Neural cell (in vitro differentiated cells): ENCODE results near the gene PACC1. TPM values are rescaled to one million over a fixed set of nuclear protein-coding genes. Genes with fewer than 3 reads are reported as not detected.

Experiments used
- H2AFZ ChIP-seq: fragments of 200-600, 300-800 bp; sonication (generic), shearing (Covaris generic); 2 replicates; pipeline ENCODE4 v1.6.0; 2014; ENCODE audit warnings: low read depth, mild to moderate bottlenecking, antibody characterized with exemption, low read length, moderate library complexity
- H3F3A ChIP-seq: fragments of 200-600 bp; shearing (Covaris generic); 2 replicates; pipeline ENCODE4 v1.6.1; 2016; ENCODE audit warnings: mild to moderate bottlenecking, moderate library complexity, mixed read lengths, antibody characterized with exemption, low read length; ENCODE audit not compliant: insufficient read depth, poor library complexity, severe bottlenecking
- H3K27ac ChIP-seq: fragments of 200-600, 300-800 bp; sonication (generic), shearing (Covaris generic); 2 replicates; pipeline ENCODE4 v1.5.1; 2014; ENCODE audit warnings: mild to moderate bottlenecking, low read length, moderate library complexity
- H3K27me3 ChIP-seq: fragments of 300-800, 200-600 bp; sonication (generic), shearing (Covaris generic); 2 replicates; pipeline ENCODE4 v1.6.0; 2014; ENCODE audit warnings: mild to moderate bottlenecking, low read depth, low read length, moderate library complexity; ENCODE audit not compliant: insufficient read depth
- H3K36me3 ChIP-seq: fragments of 300-800, 200-600 bp; sonication (generic), shearing (Covaris generic); 2 replicates; pipeline ENCODE4 v1.5.1; 2014; ENCODE audit warnings: mild to moderate bottlenecking, antibody characterized with exemption, low read length, moderate library complexity; ENCODE audit not compliant: insufficient read depth
- H3K4me2 ChIP-seq: fragments of 300-800, 200-600 bp; sonication (generic), shearing (Covaris generic); 2 replicates; pipeline ENCODE4 v1.6.0; 2014; ENCODE audit warnings: mild to moderate bottlenecking, low read length
- H3K4me3 ChIP-seq: fragments of 300-800, 200-600 bp; sonication (generic), shearing (Covaris generic); 2 replicates; pipeline ENCODE4 v1.5.1; 2014; ENCODE audit warnings: mild to moderate bottlenecking, low read length, moderate library complexity
- H3K79me2 ChIP-seq: fragments of 200-600 bp; shearing (Covaris generic); replicated peaks from 2 replicates; pipeline ENCODE4 v1.6.0; 2014; ENCODE audit warnings: mild to moderate bottlenecking, low read length, moderate library complexity; ENCODE audit not compliant: insufficient read depth
- H3K9ac ChIP-seq: fragments of 300-800, 200-600 bp; sonication (generic), shearing (Covaris generic); 2 replicates; pipeline ENCODE4 v1.6.1; 2016; ENCODE audit warnings: mild to moderate bottlenecking, low read length, mixed read lengths
- H3K9me2 ChIP-seq: fragments of 200-600 bp; shearing (Covaris generic); 2 replicates; pipeline ENCODE4 v1.6.1; 2016; ENCODE audit warnings: mild to moderate bottlenecking, low read length, mixed read lengths; ENCODE audit not compliant: insufficient read depth
- H3K9me3 ChIP-seq: fragments of 200-600, 300-800 bp; sonication (generic), shearing (Covaris generic); 2 replicates; pipeline ENCODE4 v1.6.1; 2016; ENCODE audit warnings: mild to moderate bottlenecking, mixed run types, low read length, moderate library complexity, mixed read lengths
- H4K20me1 ChIP-seq: fragments of 200-600 bp; shearing (Covaris generic); 2 replicates; pipeline ENCODE4 v1.6.1; 2016; ENCODE audit warnings: mild to moderate bottlenecking, mixed run types; ENCODE audit not compliant: insufficient read depth
- EP300 ChIP-seq: fragments of 450-650 bp; conservative IDR thresholded peaks from 2 replicates; pipeline ENCODE4 v1.6.1; 2014; ENCODE audit warnings: antibody characterized with exemption, mild to moderate bottlenecking, moderate library complexity; ENCODE audit not compliant: poor library complexity, severe bottlenecking
- EZH2 ChIP-seq: fragments of 200-600, 300-800 bp; shearing (Covaris generic), sonication (generic); IDR thresholded peaks from 2 replicates; pipeline ENCODE4 v1.6.1; 2014; ENCODE audit warnings: antibody characterized with exemption, low read length, borderline replicate concordance, mild to moderate bottlenecking; ENCODE audit not compliant: insufficient read depth, poor library complexity, severe bottlenecking
- MXI1 ChIP-seq: fragments of 450-650 bp; conservative IDR thresholded peaks from 2 replicates; pipeline ENCODE4 v1.6.1; 2014; ENCODE audit warnings: antibody characterized with exemption, mild to moderate bottlenecking; ENCODE audit not compliant: poor library complexity, severe bottlenecking
- POLR2AphosphoS5 ChIP-seq: IDR thresholded peaks from 2 replicates; pipeline ENCODE4 v1.6.1; 2012
- RAD21 ChIP-seq: fragments of 450-650 bp; conservative IDR thresholded peaks from 2 replicates; pipeline ENCODE4 v1.6.1; 2014; ENCODE audit warnings: antibody characterized with exemption, mild to moderate bottlenecking, moderate library complexity
- REST ChIP-seq: IDR thresholded peaks from 2 replicates; pipeline ENCODE4 v1.6.1; 2012; ENCODE audit warnings: borderline replicate concordance
- SMC3 ChIP-seq: fragments of 450-650 bp; conservative IDR thresholded peaks from 2 replicates; pipeline ENCODE4 v1.6.1; 2014; ENCODE audit warnings: antibody characterized with exemption, mild to moderate bottlenecking, moderate library complexity; ENCODE audit not compliant: poor library complexity
- TAF1 ChIP-seq: IDR thresholded peaks from 2 replicates; pipeline ENCODE4 v1.6.1; 2012; ENCODE audit warnings: low read depth
- polyA plus RNA-seq: library from polyadenylated mRNA; depleted of rRNA; stranded (reverse); fragments of >200 nt; gene quantifications from 2 replicates; pipeline ENCODE4 v1.2.3, GENCODE V29; 2014
- TF ChIP-seq, protein P1 (sequence below): fragments of 450-650 bp; IDR thresholded peaks from 2 replicates; pipeline ENCODE4 v1.5.1; 2014; ENCODE audit warnings: antibody characterized with exemption, mild to moderate bottlenecking, moderate library complexity; ENCODE audit not compliant: poor library complexity, severe bottlenecking

PACC1 gene
- polyA plus RNA-seq, 1 donor from 2014 or later = 33.3 TPM

- no peaks in the 10 kb centered on the region for H4K20me1 ChIP-seq
- TF ChIP-seq REST (no peak), SMC3 (no peak), EZH2 (no peak), TAF1 (no peak), POLR2AphosphoS5 (no peak), RAD21 (no peak), MXI1 (no peak), EP300 (no peak)
- TF ChIP-seq, protein P1, sequence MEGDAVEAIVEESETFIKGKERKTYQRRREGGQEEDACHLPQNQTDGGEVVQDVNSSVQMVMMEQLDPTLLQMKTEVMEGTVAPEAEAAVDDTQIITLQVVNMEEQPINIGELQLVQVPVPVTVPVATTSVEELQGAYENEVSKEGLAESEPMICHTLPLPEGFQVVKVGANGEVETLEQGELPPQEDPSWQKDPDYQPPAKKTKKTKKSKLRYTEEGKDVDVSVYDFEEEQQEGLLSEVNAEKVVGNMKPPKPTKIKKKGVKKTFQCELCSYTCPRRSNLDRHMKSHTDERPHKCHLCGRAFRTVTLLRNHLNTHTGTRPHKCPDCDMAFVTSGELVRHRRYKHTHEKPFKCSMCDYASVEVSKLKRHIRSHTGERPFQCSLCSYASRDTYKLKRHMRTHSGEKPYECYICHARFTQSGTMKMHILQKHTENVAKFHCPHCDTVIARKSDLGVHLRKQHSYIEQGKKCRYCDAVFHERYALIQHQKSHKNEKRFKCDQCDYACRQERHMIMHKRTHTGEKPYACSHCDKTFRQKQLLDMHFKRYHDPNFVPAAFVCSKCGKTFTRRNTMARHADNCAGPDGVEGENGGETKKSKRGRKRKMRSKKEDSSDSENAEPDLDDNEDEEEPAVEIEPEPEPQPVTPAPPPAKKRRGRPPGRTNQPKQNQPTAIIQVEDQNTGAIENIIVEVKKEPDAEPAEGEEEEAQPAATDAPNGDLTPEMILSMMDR = no peak
- H3K4me2 ChIP-seq = no peak overlapping the region
- no peak overlapping the region for H3K4me3 ChIP-seq
- H3K27me3 ChIP-seq = no peaks in the 10 kb centered on the region
- H3K9me3 ChIP-seq = no peaks in the 10 kb centered on the region
- H3K79me2 ChIP-seq = no peaks in the 10 kb centered on the region
- H2AFZ ChIP-seq = no peak overlapping the region
- no peaks in the 10 kb centered on the region for H3K9me2 ChIP-seq
- no peak overlapping the region for H3K27ac ChIP-seq
- no peaks in the 10 kb centered on the region for H3K36me3 ChIP-seq
- no peaks in the 10 kb centered on the region for H3F3A ChIP-seq
- H3K9ac ChIP-seq = no peak overlapping the region
Observed at GRCh38 chr1:212346601-212347000, 68.1 kb downstream of the PACC1 start.

DNA sequence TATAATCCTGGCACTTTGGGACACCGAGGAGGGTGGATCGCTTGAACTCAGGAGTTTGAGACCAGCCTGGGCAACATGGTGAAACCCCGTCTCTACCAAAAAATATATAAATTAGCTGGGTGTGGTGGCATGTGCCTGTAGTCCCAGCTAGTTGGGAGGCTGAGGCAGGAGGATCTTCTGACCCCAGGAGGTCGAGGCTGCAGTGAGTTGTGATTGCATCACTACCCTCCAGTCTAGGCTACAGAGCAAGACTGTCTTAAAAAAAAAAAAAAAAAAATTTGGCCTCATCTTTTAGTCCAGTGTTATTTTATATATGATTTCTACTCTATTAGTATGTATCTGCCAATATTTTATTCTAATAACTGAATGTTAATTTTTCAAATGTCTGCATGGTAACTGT, 69.8 kb downstream of the PACC1 start:
- no peaks in the 10 kb centered on the region for H3K79me2 ChIP-seq
- no peak overlapping the region for H3K4me3 ChIP-seq
- H2AFZ ChIP-seq = no peak overlapping the region
- TF ChIP-seq MXI1 (no peak), RAD21 (no peak), EZH2 (no peak), REST (no peak), POLR2AphosphoS5 (no peak), SMC3 (no peak), TAF1 (no peak), EP300 (no peak)
- TF ChIP-seq, protein P1 = no peak
- H3K27ac ChIP-seq = no peak overlapping the region
- H4K20me1 ChIP-seq = no peaks in the 10 kb centered on the region
- no peak overlapping the region for H3K4me2 ChIP-seq
- no peak overlapping the region for H3K9ac ChIP-seq
- no peaks in the 10 kb centered on the region for H3K9me3 ChIP-seq
- no peaks in the 10 kb centered on the region for H3K36me3 ChIP-seq
- no peaks in the 10 kb centered on the region for H3F3A ChIP-seq
- no peaks in the 10 kb centered on the region for H3K27me3 ChIP-seq
- no peaks in the 10 kb centered on the region for H3K9me2 ChIP-seq
